Right renal cortex interstitium (tissue), 3 donors: Measurements from ENCODE around the gene HPCAL1. TPM values are rescaled to one million over a fixed set of nuclear protein-coding genes. Genes with fewer than 3 reads are reported as not detected.

ENCODE experiments used
- DNase-seq, 3 donors: peaks; one replicate each; pipeline ENCODE4 v3.0.0-alpha.2; 2013; ENCODE audit warnings: low read depth in 3 of 3, low spot score in 2 of 3
- polyA plus RNA-seq, 3 donors: library from polyadenylated mRNA; unstranded; fragments of 120-200 nt; gene quantifications; one replicate each; pipeline ENCODE4 v1.2.1, GENCODE V29; 2013; ENCODE audit not compliant: insufficient read length in 3 of 3

Gene HPCAL1
- polyA plus RNA-seq, 3 donors: 21.5 to 29.6 (median 22.8) TPM

DNA sequence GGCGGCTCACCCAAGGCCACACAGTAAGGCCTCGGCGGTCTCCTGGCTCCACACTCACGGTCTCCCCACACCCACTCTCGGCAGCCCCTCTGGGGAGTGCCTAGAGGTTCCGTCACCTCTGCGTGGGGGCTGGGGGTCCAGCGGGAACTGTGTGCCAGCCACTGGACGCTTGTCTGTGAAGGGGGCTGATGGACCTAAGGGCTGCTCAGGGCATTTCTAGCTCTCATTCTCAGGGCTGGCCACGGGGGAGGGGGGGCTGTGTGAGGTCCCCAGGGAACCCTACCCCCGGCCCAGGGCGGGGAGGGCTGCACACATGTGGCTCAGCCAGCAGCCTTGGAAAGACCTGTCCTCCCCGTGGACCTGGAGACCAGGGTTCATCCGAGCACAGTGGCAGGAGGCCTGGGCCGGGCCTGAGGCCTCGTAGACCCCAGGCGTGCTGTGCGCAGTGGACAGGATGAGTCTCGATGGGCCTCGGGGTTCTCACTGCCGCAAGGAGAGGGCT is 172.6 kb downstream of the HPCAL1 start:
- DNase-seq: no peak

DNA sequence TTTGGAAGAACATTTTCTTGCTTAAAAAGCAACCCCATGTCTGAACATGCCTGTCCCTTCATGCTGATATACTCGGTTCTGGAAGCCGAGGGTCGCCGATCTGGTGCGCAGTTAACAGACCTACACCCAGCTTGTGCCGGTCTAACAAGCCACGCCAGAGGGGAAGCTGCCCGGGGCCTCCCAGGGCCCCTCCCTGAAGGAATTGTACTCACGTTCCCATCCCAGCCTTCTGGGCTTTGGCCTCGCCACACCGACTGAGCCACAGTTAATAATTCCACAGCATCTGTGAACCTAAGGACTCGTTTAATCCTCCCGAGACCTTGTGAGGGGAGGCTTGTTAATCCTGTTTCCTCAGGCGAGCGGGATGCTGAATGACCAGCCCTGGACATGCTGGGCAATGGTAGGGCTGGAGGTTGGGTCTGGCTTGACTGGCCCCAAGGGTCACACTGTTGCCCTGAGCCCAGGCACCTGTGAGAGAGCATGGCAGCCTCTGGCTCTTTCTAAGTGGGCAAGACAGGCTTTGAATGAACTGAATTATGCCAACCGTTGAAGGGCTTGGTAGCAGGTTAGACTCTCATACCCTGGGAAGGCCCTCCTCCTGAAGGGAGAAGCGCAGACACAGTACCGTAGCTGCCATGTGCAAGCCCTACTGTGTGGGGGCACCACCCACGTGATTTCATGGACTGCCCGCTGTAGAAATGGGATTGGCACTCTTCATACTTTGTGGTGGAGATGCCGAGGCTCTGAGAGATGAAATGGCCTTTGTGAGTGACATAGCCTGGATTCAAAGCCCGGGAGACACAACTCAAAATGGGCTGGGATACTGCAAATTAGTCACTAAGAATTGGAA is 173.3 kb downstream of the HPCAL1 start:
- DNase-seq: no peak

- no peak for DNase-seq
These were observed 174.2 kb downstream of the HPCAL1 start for GRCh38 chr2:10476723-10477442.

Other genes with a start within 250 kb of the HPCAL1 start
- gene CYS1, start 222.5 kb upstream of the HPCAL1 start, polyA plus RNA-seq: 100 to 1,000 TPM in 1 of 3 donors, 10 to 100 TPM in 2; 89.9 to 100 (median 96.9) TPM
- 10 to 100 TPM; 49.4 to 56.7 (median 55.4) TPM for gene RRM2, start 180.2 kb upstream of the HPCAL1 start, polyA plus RNA-seq
- gene ODC1, start 145.4 kb downstream of the HPCAL1 start, polyA plus RNA-seq: 100 to 1,000 TPM; 398 to 438 (median 426) TPM